GM21447 (cell line): ENCODE data around the gene OR1J1.

ENCODE experiments used
- ATAC-seq: cut with Tn5 transposase; IDR thresholded peaks from one replicate; pipeline ENCODE4 v1.9.1; 2021; ENCODE audit not compliant: unreplicated experiment

Gene OR1J1

GRCh38 chr9:122446819-122447484 is 30.8 kb downstream of the OR1J1 start:
- ATAC-seq = no peak

- no peak for ATAC-seq
Measured at GRCh38 chr9:122445155-122445749, 32.5 kb downstream of the OR1J1 start.

DNA sequence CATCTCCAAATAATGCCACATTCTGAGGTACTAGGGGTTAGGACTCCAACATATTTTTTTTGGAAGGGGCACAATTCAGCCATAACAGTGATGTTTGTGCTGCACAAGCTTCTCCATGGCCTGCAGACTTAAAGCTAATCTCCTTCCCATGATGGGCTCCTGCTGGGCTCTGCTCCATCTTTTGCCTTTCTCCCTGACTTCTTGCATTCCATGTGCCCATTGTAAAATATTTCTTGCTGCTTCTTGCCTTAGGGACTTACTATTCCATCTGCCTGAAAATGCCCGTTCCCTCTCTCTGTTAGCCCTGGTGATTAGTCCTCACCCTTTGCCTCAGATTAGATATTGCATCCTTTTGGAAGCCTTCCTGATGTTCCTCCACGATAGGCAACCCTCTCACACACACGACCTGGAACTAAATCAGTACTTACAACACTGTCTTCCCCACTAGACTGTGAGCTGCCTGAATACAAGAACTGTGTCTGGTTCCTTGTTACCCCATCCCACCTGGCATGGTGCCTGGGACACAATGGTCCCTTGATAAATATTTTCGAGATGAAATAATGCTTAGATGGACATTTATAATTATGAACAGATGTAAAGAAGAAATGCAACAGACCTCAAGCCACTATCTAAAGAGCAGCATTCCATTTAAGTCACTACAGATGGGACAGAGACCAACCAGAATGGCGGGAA is 33.5 kb downstream of the OR1J1 start:
- ATAC-seq = no peak

- ATAC-seq = no peak
Measured at GRCh38 chr9:122442568-122442967, 35.2 kb downstream of the OR1J1 start.
